Tibial artery (tissue), 4 donors: ENCODE measurements around the gene CHMP6.

ENCODE experiments used
- DNase-seq, 2 donors: peaks; one replicate each; pipeline ENCODE4 v3.0.0-alpha.2; 2019
- H3K27ac ChIP-seq, 2 donors: fragments of 200-600 bp; sonication (generic) in 1 of 2; 1 replicate in 1 of 2; 2 replicates in 1 of 2; pipeline ENCODE4 v1.5.1; 2018 to 2019; ENCODE audit warnings: mild to moderate bottlenecking in 1 of 2
- H3K27me3 ChIP-seq, 2 donors: fragments of 200-600 bp; sonication (generic) in 1 of 2; one replicate each; pipeline versions ENCODE4 v1.5.1 to v1.6.0; 2016 to 2019
- H3K36me3 ChIP-seq, 3 donors: fragments of 200-600 bp; sonication (generic) in 2 of 3; one replicate each; pipeline ENCODE4 v1.5.1; 2016 to 2019; ENCODE audit warnings: mild to moderate bottlenecking in 2 of 3
- H3K4me1 ChIP-seq, 4 donors: fragments of 200-600 bp; sonication (generic) in 2 of 4; 1 replicate in 3 of 4; 2 replicates in 1 of 4; pipeline ENCODE4 v1.5.1; 2016 to 2019
- H3K4me3 ChIP-seq, 2 donors: fragments of 200-600 bp; sonication (generic) in 1 of 2; 1 replicate in 1 of 2; 2 replicates in 1 of 2; pipeline ENCODE4 v1.5.1; 2018 to 2019; ENCODE audit warnings: mild to moderate bottlenecking in 2 of 2
- H3K9me3 ChIP-seq, 3 donors: fragments of 200-600 bp; sonication (generic) in 1 of 3; one replicate each; pipeline ENCODE4 v1.5.1; 2016 to 2019
- intact Hi-C: fragments of 100-400 bp; cut with DNase I; formaldehyde crosslinking; loops from one replicate; pipeline ENCODE4 v1.15.0; 2023; ENCODE audit warnings: low total_unique reads
- TF ChIP-seq, protein P1 (sequence below), 2 experiments: fragments of 200-600 bp in 1 of 2; fragments of 450-650 bp in 1 of 2; IDR thresholded peaks; one replicate each; pipeline ENCODE4 v1.5.1; 2017 to 2019; ENCODE audit warnings: antibody characterized with exemption in 2 of 2, mild to moderate bottlenecking in 1 of 2, moderate library complexity in 1 of 2

The CHMP6 gene

DNA sequence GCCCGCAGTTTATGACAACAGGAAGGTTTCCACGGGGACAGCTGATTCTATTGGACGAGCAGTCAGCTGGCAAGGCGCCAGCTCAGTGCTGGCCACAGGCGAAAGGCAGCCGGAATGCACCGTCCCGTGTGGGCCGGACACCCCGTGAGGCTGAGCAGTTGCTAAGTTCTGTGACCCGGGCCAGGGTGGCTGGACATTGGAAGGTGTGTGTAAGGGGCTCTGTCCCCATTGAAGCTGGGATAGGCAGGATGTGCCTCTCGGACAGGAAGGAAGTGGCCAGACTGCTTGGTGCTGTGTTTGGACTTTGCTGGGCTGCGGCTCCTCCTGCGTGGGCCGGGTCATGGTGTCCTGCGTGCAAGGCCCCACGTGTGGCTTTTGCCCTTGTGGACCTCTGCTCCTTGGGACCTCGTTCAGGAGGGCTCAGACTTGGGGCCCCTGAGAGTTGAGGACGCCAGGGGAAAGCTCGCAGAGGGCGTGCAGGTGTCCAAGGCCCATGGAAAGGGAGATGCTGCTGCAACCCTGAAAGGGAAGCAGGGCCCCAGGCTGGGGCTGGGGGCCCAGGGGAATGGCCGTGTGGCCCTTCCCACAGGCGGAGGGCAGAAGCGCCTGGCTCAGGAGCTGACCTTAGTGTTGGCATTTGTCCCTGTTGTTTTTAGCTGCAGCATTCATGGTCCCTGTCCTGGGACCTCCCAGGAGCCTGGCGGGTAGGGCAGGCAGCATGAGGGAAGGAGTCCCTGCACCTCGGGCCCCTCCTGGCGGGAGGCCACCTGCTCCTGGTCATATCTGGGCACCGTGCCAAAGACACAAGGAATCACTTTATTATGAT is 53.3 kb downstream of the CHMP6 start:
- TF ChIP-seq, protein P1, sequence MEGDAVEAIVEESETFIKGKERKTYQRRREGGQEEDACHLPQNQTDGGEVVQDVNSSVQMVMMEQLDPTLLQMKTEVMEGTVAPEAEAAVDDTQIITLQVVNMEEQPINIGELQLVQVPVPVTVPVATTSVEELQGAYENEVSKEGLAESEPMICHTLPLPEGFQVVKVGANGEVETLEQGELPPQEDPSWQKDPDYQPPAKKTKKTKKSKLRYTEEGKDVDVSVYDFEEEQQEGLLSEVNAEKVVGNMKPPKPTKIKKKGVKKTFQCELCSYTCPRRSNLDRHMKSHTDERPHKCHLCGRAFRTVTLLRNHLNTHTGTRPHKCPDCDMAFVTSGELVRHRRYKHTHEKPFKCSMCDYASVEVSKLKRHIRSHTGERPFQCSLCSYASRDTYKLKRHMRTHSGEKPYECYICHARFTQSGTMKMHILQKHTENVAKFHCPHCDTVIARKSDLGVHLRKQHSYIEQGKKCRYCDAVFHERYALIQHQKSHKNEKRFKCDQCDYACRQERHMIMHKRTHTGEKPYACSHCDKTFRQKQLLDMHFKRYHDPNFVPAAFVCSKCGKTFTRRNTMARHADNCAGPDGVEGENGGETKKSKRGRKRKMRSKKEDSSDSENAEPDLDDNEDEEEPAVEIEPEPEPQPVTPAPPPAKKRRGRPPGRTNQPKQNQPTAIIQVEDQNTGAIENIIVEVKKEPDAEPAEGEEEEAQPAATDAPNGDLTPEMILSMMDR (IDR thresholded peaks at IDR 0.05), result no peak
- Histone ChIP-seq H3K27ac (no peak overlapping the region), H3K36me3 (no peaks in the 10 kb centered on the region), H3K27me3 (peaks cover 0 to 45% of the 10 kb centered on the region in 2 donors), H3K9me3 (no peaks in the 10 kb centered on the region), H3K4me3 (no peak overlapping the region), H3K4me1 (peaks cover 0 to 68% (median 16%) of the 10 kb centered on the region in 4 donors)
- peak; percentile 79 to 82 for DNase-seq
- intact Hi-C loops, result no loop called here

DNA sequence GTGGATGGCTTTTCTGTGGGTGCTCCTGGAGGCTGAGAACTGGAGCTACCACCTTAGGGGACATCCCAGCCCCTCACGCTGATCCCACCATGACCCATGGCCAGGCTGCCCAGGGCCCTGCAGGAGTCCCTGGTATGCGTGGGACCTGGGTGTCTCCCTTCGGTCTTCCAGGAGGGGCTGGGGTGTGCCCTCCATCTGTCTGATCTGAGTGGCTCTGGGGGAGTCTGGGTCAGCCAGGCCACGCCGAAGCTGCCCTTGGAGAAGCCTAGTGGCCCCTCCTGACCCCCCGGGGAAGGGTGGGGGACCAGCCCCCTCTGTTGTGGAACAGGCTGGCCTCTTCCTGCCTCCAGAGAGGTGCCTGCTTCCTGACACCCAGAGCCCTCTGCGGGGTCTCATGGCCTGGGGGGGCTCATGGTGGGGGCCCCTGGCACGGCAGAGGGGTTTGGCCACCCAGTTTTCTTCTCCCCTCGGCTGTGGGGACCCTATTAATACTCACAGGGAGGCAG is 54.0 kb downstream of the CHMP6 start:
- Histone ChIP-seq H3K4me3 (no peak overlapping the region), H3K4me1 (peaks cover 0 to 66% (median 16%) of the 10 kb centered on the region in 4 donors), H3K36me3 (no peaks in the 10 kb centered on the region), H3K27ac (no peak overlapping the region), H3K27me3 (peaks cover 0 to 45% of the 10 kb centered on the region in 2 donors), H3K9me3 (no peaks in the 10 kb centered on the region)
- intact Hi-C loops, result no loop called here
- TF ChIP-seq, protein P1 (IDR thresholded peaks at IDR 0.05), result no peak
- no peak for DNase-seq

DNA sequence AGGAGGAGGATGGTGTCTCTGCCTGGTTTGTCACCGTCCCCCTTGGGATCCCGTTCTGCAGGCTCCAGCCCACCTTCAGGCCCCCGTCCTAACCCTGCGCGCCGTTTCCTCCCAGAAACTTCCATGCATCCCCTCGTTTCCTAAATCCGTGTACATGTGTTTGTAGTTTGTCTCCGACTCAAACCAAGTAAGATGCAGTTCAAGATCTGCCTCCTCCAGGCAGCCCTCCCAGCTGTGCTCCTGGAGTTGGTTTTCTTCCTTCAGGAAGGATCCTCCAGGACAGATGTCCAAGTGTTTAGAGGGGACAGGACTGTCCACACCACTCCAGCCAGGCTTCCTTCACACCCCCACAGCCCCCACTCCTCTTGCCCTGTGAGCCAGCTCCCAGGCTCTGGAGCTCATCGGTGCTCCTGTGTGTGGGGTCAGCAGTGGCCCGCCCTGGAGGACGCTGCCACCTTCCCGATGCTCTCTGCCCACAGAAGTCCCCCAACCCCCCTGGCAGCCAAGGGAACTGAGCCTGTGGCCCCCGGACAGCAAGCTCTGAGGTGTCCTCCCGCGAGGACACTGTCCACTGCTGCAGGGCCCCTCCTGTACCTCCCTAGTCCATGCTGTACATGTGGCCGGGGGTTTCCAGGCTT is 54.6 kb downstream of the CHMP6 start:
- no peaks in the 10 kb centered on the region for H3K36me3 ChIP-seq
- intact Hi-C loops, result no loop called here
- no peak for DNase-seq
- H3K9me3 ChIP-seq, result no peaks in the 10 kb centered on the region
- no peak overlapping the region for H3K27ac ChIP-seq
- H3K4me1 ChIP-seq, result peaks cover 0 to 63% (median 16%) of the 10 kb centered on the region in 4 donors
- TF ChIP-seq, protein P1 (IDR thresholded peaks at IDR 0.05), result no peak
- no peak overlapping the region for H3K4me3 ChIP-seq
- H3K27me3 ChIP-seq, result peaks cover 0 to 45% of the 10 kb centered on the region in 2 donors

DNA sequence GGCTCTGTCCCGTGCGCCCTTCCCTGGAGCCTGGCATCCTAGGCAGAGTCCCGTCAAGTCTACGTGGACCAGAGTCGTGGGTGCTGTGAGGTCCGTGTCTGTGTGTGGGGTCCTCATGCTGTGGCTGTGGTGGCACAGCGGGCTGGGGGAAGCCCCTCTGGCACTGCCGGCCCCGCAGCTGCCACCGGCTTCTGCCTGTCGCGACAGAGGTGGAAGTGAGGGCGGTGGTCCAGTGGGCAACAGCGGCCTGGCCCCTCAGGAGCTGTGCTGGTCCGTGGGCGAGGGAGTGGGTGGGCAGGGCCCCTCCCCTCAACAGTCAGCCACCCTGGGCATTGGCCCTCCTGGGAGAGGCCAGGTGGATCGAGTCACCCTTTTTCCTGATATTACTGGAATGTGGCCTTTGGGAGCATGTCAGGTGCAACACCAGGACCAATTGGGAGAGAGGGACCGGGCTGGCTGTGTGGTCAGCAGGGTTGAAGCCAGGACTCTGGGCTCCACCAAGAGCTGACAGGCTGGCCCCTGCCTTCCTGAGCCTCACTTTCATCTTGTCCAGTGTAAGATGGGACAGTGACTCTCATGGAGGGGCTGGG is 55.2 kb downstream of the CHMP6 start:
- no peak overlapping the region for H3K4me3 ChIP-seq
- H3K36me3 ChIP-seq, result no peaks in the 10 kb centered on the region
- peaks cover 0 to 45% of the 10 kb centered on the region in 2 donors for H3K27me3 ChIP-seq
- no peaks in the 10 kb centered on the region for H3K9me3 ChIP-seq
- TF ChIP-seq, protein P1 (IDR thresholded peaks at IDR 0.05), result no peak
- peaks cover 0 to 63% (median 16%) of the 10 kb centered on the region in 4 donors for H3K4me1 ChIP-seq
- DNase-seq, result no peak
- intact Hi-C loops, result no loop called here
- no peak overlapping the region for H3K27ac ChIP-seq

DNA sequence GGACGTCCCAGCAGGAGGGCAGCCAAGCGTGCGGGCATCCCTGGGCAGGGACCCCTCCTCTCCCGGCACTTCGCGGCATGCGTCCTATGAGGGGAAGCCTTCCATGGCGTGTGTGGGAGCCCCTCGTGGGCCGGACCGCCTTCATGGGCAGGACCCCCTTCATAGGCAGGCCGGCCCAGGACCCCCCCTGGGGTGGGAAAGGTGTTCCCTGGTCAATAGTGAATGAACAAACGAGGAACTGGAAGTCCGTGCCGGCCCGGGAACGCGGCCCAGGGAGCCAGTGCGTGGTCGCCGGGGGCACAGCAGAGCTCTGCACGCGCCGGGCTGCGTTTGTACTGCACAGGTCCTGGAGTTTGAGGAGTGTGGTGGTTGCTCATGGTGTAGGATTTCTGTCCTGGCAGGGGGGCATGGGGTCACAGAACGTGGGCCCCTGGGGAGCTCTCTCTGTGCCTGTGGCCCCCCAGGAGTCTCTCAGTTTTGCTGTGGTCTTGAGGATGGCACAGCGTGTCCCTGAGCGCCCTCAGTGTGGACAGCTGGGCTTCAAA is 57.3 kb downstream of the CHMP6 start:
- Histone ChIP-seq H3K9me3 (no peaks in the 10 kb centered on the region), H3K4me3 (no peak overlapping the region), H3K4me1 (peaks cover 0 to 68% (median 16%) of the 10 kb centered on the region in 4 donors), H3K27me3 (peaks cover 0 to 51% of the 10 kb centered on the region in 2 donors), H3K27ac (no peak overlapping the region), H3K36me3 (no peaks in the 10 kb centered on the region)
- intact Hi-C loops, result no loop called here
- DNase-seq, result no peak
- TF ChIP-seq, protein P1 (IDR thresholded peaks at IDR 0.05), result no peak
